ENCODE data around the gene CFAP47. TPM values are rescaled to one million over a fixed set of nuclear protein-coding genes. Genes with fewer than 3 reads are reported as not detected.

CFAP47 gene
- total and polyA plus RNA-seq, 4 donors: 0.68 to 21.0 (median 4.0) TPM

DNA sequence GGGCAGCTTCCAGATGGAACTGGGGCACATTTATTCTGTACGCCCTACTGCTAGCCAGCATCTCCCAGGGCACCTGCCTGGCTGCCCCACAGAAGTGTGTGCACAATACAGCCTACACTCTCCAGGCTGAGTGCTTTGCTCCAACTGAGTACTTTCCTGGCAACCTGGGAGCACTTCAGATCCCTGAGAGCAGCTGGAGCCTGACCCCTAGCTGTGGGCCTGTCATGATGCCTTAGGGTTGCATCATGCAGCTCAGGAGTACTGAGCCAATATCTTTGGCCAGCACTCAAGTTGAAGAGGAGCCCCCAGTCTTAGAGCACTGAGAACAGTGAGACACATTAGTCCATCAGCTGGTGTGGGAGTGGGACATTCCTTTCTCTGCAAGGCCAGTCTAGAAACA lies 321.9 kb downstream of the CFAP47 start:
- TF ChIP-seq, protein P1, sequence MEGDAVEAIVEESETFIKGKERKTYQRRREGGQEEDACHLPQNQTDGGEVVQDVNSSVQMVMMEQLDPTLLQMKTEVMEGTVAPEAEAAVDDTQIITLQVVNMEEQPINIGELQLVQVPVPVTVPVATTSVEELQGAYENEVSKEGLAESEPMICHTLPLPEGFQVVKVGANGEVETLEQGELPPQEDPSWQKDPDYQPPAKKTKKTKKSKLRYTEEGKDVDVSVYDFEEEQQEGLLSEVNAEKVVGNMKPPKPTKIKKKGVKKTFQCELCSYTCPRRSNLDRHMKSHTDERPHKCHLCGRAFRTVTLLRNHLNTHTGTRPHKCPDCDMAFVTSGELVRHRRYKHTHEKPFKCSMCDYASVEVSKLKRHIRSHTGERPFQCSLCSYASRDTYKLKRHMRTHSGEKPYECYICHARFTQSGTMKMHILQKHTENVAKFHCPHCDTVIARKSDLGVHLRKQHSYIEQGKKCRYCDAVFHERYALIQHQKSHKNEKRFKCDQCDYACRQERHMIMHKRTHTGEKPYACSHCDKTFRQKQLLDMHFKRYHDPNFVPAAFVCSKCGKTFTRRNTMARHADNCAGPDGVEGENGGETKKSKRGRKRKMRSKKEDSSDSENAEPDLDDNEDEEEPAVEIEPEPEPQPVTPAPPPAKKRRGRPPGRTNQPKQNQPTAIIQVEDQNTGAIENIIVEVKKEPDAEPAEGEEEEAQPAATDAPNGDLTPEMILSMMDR (IDR thresholded peaks at IDR 0.05; ENCODE audit: control extremely low read depth, extremely low read depth): no peak
- Histone ChIP-seq H3K36me3 (ENCODE audit: control insufficient read depth in 4 of 4, insufficient read depth in 4 of 4, low read length in 4 of 4) (no peaks in the 10 kb centered on the region), H3K9me3 (ENCODE audit: control insufficient read depth in 4 of 4, insufficient read depth in 3 of 4, low read length in 3 of 4) (peaks cover 0 to 3% (median 0%) of the 10 kb centered on the region in 4 donors), H3K27ac (ENCODE audit: low read depth in 1 of 2, low read length in 1 of 2) (no peak overlapping the region), H3K9ac (ENCODE audit: insufficient read depth in 1 of 2, low read length in 2 of 2) (no peak overlapping the region), H3K27me3 (ENCODE audit: control insufficient read depth in 3 of 3, insufficient read depth in 3 of 3, low read length in 2 of 3) (peaks cover 0 to 8% (median 0%) of the 10 kb centered on the region in 3 donors), H3K4me3 (no peak overlapping the region), H3K4me1 (ENCODE audit: control insufficient read depth in 5 of 5, insufficient read depth in 5 of 5, low read length in 5 of 5) (no peaks in the 10 kb centered on the region)
- no peak for ATAC-seq (ENCODE audit: insufficient read depth, low FRiP score)
- WGBS, 2 donors: 84 to 88% methylated on average over 1 of the region's 1 CpG
- DNase-seq: no peak

DNA sequence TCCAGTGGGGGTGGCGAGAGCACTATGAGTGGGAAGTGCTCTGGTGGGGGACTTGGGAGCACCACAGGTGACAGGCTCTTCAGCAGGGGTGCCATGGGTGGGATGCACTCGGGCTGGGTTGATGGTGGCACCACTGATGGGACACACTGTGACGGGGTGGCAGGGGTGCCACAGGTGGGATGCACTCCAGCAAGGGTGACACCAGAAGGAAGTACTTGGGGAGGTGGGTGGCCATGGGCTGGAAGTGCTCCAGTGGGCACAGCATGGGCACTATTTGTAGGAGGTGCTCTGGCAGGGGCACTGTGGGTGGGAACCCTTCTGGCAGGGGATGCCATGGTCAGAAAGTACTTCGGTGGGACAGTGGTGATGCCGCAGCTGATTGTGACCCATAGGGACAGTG lies 346.6 kb downstream of the CFAP47 start:
- Histone ChIP-seq H3K27ac (ENCODE audit: low read depth in 1 of 2, low read length in 1 of 2) (no peak overlapping the region), H3K9ac (ENCODE audit: insufficient read depth in 1 of 2, low read length in 2 of 2) (no peak overlapping the region), H3K27me3 (ENCODE audit: control insufficient read depth in 3 of 3, insufficient read depth in 3 of 3, low read length in 2 of 3) (peaks cover 0 to 2% (median 0%) of the 10 kb centered on the region in 3 donors), H3K9me3 (ENCODE audit: control insufficient read depth in 4 of 4, insufficient read depth in 3 of 4, low read length in 3 of 4) (peaks cover 0 to 11% (median 0%) of the 10 kb centered on the region in 4 donors), H3K4me3 (no peak overlapping the region), H3K4me1 (ENCODE audit: control insufficient read depth in 5 of 5, insufficient read depth in 5 of 5, low read length in 5 of 5) (no peaks in the 10 kb centered on the region), H3K36me3 (ENCODE audit: control insufficient read depth in 4 of 4, insufficient read depth in 4 of 4, low read length in 4 of 4) (no peaks in the 10 kb centered on the region)
- 85 to 89% methylated on average over 4 to 5 of the region's 5 CpGs for WGBS, 2 donors
- DNase-seq (no peak), ATAC-seq (ENCODE audit: insufficient read depth, low FRiP score) (no peak)
- TF ChIP-seq, protein P1 (IDR thresholded peaks at IDR 0.05; ENCODE audit: control extremely low read depth, extremely low read depth): no peak

DNA sequence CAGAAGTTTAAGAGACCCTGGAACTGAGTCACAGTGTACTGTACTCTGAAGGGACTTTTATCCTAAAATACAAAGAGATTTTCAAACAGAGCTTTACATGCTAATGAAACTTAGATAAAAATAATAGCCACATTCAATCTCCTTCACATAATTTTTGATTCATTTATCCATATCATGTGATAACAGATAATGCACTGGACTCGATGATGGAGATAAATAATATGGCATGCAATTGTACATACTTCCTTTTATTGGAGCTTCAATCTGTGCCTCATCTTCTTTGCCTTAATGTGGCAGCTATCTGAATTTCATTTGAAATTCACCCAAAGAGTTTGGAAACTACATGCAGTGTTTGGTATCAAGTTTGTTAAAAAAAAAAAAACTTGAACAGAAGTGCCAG lies 390.6 kb downstream of the CFAP47 start:
- peaks cover 0 to 10% (median 2%) of the 10 kb centered on the region in 3 donors for H3K27me3 ChIP-seq (ENCODE audit: control insufficient read depth in 3 of 3, insufficient read depth in 3 of 3, low read length in 2 of 3)
- WGBS, 2 donors: 44 to 74% methylated on average over 1 of the region's 1 CpG
- TF ChIP-seq, protein P1 (IDR thresholded peaks at IDR 0.05; ENCODE audit: control extremely low read depth, extremely low read depth): no peak

DNA sequence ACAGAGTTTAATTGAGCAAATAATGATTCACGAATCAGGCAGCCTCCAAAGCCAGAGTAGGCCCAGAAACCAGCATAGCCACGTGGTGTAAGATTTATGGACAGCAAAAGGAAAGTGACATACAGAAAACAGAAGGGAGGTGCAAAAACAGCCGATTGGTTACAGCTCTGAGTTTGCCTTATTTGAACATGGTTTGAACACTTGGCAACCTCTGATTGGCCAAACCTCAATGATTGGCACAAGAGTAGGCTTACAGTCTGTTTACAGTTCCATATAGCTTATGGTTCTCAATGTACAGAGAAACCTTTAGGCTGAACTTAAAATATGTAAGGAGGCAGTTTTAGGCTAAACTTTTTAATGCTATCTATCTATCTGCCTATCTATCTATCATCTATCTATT lies 394.8 kb downstream of the CFAP47 start:
- Histone ChIP-seq H3K9me3 (ENCODE audit: control insufficient read depth in 4 of 4, insufficient read depth in 3 of 4, low read length in 3 of 4) (no peaks in the 10 kb centered on the region), H3K27me3 (ENCODE audit: control insufficient read depth in 3 of 3, insufficient read depth in 3 of 3, low read length in 2 of 3) (peaks cover 0 to 10% (median 2%) of the 10 kb centered on the region in 3 donors), H3K27ac (ENCODE audit: low read depth in 1 of 2, low read length in 1 of 2) (no peak overlapping the region), H3K4me3 (no peak overlapping the region), H3K9ac (ENCODE audit: insufficient read depth in 1 of 2, low read length in 2 of 2) (no peak overlapping the region), H3K36me3 (ENCODE audit: control insufficient read depth in 4 of 4, insufficient read depth in 4 of 4, low read length in 4 of 4) (no peaks in the 10 kb centered on the region), H3K4me1 (ENCODE audit: control insufficient read depth in 5 of 5, insufficient read depth in 5 of 5, low read length in 5 of 5) (peaks cover 0 to 2% (median 0%) of the 10 kb centered on the region in 5 donors)
- no peak for ATAC-seq (ENCODE audit: insufficient read depth, low FRiP score)
- TF ChIP-seq, protein P1 (IDR thresholded peaks at IDR 0.05; ENCODE audit: control extremely low read depth, extremely low read depth): no peak
- 57 to 67% methylated on average over 3 of the region's 3 CpGs for WGBS, 2 donors
- DNase-seq: no peak

More for the DNA sequence above, 390.6 kb downstream of the CFAP47 start:
- no peak overlapping the region for H3K4me3 ChIP-seq
- H3K4me1 ChIP-seq (ENCODE audit: control insufficient read depth in 5 of 5, insufficient read depth in 5 of 5, low read length in 5 of 5): peaks cover 0 to 3% (median 0%) of the 10 kb centered on the region in 5 donors
- ATAC-seq (ENCODE audit: insufficient read depth, low FRiP score) (no peak), DNase-seq (peak in 2 of 3 donors; percentile 68 to 84)
- H3K27ac ChIP-seq (ENCODE audit: low read depth in 1 of 2, low read length in 1 of 2): no peak overlapping the region
- no peak overlapping the region for H3K9ac ChIP-seq (ENCODE audit: insufficient read depth in 1 of 2, low read length in 2 of 2)
- no peaks in the 10 kb centered on the region for H3K36me3 ChIP-seq (ENCODE audit: control insufficient read depth in 4 of 4, insufficient read depth in 4 of 4, low read length in 4 of 4)
- no peaks in the 10 kb centered on the region for H3K9me3 ChIP-seq (ENCODE audit: control insufficient read depth in 4 of 4, insufficient read depth in 3 of 4, low read length in 3 of 4)

Measured in lung (tissue), 12 donors.